Erythroblast (primary cell): ENCODE measurements around the gene CDHR1.

Experiments
- GATA1 ChIP-seq: IDR thresholded peaks from 2 replicates; pipeline ENCODE4 v1.6.1; 2011; ENCODE audit warnings: low read depth, mild to moderate bottlenecking, control low read depth, low read length, moderate library complexity
- POLR2A ChIP-seq: IDR thresholded peaks from 2 replicates; pipeline ENCODE4 v1.6.1; 2011; ENCODE audit warnings: mild to moderate bottlenecking, low read length

DNA sequence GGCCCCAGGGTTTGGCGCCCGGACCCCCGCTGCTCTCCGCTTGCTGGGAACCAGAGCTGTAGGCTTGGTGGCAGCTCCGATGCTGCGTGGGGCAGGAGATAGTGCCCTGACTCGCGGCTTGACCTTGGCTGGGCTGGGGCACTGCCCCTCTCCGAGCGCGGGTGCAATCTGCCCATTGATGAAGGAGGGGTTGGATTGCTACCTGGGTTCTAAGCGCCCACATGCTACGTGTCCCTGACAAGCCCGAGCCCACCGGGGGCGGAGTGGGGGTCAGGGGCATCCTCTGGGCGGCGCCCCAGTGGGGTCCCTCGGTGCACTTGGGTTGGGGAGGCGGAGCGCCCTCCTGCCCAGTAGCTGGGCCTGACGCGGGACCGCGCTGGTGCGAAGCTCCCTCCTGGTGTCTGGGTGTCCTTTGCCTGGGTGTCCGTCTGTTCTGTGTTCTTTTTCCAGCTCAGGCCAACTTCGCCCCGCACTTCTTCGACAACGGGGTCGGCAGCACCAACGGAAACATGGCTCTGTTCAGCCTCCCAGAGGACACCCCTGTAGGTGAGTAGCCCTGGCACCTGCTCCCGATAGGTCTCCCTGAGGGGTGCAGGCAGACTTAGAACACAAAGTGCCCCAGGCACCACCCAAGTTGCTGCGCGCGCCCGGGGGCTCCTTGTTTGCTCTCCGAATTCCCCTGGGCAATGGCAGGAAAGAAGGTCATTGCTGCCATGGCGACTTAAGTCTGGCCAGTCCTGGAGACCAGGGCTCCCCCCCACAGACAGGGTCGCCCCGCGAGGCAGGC is 900 bp downstream of the CDHR1 start:
- TF ChIP-seq GATA1: no peak
- TF ChIP-seq POLR2A: no peak
